ENCODE results near the gene MB. TPM values are rescaled to one million over a fixed set of nuclear protein-coding genes. Genes with fewer than 3 reads are reported as not detected.

Gene MB
- total and polyA plus RNA-seq, 4 donors = 0.13 to 0.25 TPM; not detected in 2

GRCh38 chr22:35629406-35630216 lies 12.5 kb upstream of the MB start:
- no peak overlapping the region for H3K9ac ChIP-seq (ENCODE audit: low read depth in 1 of 2, low read length in 2 of 2)
- DNase-seq (ENCODE audit: low spot score) = no peak

More at GRCh38 chr22:35629406-35630216, 12.5 kb upstream of the MB start:
- H3K9me3 ChIP-seq (ENCODE audit: control insufficient read depth in 4 of 4, low read length in 3 of 4) = no peaks in the 10 kb centered on the region
- no peaks in the 10 kb centered on the region for H3K4me1 ChIP-seq (ENCODE audit: control insufficient read depth in 4 of 4, insufficient read depth in 4 of 4, low read length in 3 of 4)
- WGBS = 59% methylated on average over 9 of the region's 9 CpGs
- no peaks in the 10 kb centered on the region for H3K27me3 ChIP-seq (ENCODE audit: control insufficient read depth in 4 of 4, insufficient read depth in 4 of 4, low read length in 3 of 4)
- H3K4me3 ChIP-seq (ENCODE audit: low read depth in 1 of 3, low read length in 3 of 3) = no peak overlapping the region
- TF ChIP-seq GABPA (IDR thresholded peaks at IDR 0.05 in 1 of 2, conservative IDR thresholded peaks at IDR 0.05 in 1 of 2) = no peak
- no peak for TF ChIP-seq YY1 (IDR thresholded peaks at IDR 0.05)
- TF ChIP-seq SP1 (IDR thresholded peaks at IDR 0.05) = no peak
- no peak for TF ChIP-seq REST (IDR thresholded peaks at IDR 0.05)
- TF ChIP-seq, protein P1, sequence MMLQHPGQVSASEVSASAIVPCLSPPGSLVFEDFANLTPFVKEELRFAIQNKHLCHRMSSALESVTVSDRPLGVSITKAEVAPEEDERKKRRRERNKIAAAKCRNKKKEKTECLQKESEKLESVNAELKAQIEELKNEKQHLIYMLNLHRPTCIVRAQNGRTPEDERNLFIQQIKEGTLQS (IDR thresholded peaks at IDR 0.05) = no peak
- TF ChIP-seq TAF1 (conservative IDR thresholded peaks at IDR 0.05) = no peak
- TF ChIP-seq EGR1 (IDR thresholded peaks at IDR 0.05; ENCODE audit: low read depth in 2 of 2) = no peak
- no peak for TF ChIP-seq FOXA2 (IDR thresholded peaks at IDR 0.05)
- no peak for TF ChIP-seq FOXA1 (IDR thresholded peaks at IDR 0.05)
- peak in 1 of 2 donors; percentile 10 for TF ChIP-seq RAD21 (IDR thresholded peaks at IDR 0.05)
- no peak for TF ChIP-seq HNF4A (conservative IDR thresholded peaks at IDR 0.05)
- peak in 1 of 2 donors; percentile 21 for TF ChIP-seq RXRA (IDR thresholded peaks at IDR 0.05)
- TF ChIP-seq ZBTB33 (IDR thresholded peaks at IDR 0.05) = no peak
- peak; percentile 79 for TF ChIP-seq NR2F2 (IDR thresholded peaks at IDR 0.05)
- TF ChIP-seq JUND (IDR thresholded peaks at IDR 0.05) = peak; percentile 67 to 74
- no peak for TF ChIP-seq CTCF (IDR thresholded peaks at IDR 0.05; ENCODE audit: low read depth, low read length, missing input control)
- TF ChIP-seq HNF4G (IDR thresholded peaks at IDR 0.05) = no peak
- TF ChIP-seq, protein P2, sequence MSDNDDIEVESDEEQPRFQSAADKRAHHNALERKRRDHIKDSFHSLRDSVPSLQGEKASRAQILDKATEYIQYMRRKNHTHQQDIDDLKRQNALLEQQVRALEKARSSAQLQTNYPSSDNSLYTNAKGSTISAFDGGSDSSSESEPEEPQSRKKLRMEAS (IDR thresholded peaks at IDR 0.05) = no peak
- peak overlapping the region; percentile 29 to 52 for H3K27ac ChIP-seq (ENCODE audit: low read depth in 1 of 2, low read length in 2 of 2)
- H3K36me3 ChIP-seq (ENCODE audit: control insufficient read depth in 4 of 4, insufficient read depth in 3 of 4, low read depth in 1 of 4, low read length in 3 of 4) = no peaks in the 10 kb centered on the region

All from liver (tissue), 9 donors.